T follicular helper cell (primary cell): Measurements from ENCODE around the gene PCARE.
A peak's percentile ranks its signal among the peaks of the same experiment; 100 is the strongest.
"Not testable (repeated sequence)": the region's sequence is repeated elsewhere in the genome, so short reads cannot be mapped to it uniquely, and the experiment has no call there.

Source experiments
- DNase-seq: peaks from one replicate; pipeline ENCODE4 v3.0.0-alpha.2; 2020; ENCODE audit warnings: low read depth
- total RNA-seq, 2 experiments: gene quantifications; one replicate each; lab custom pipeline; 2026; lab: John Stamatoyannopoulos, UW

The PCARE gene
- 0 reads per million in 2 experiments for total RNA-seq

- DNase-seq: no peak
These were observed at the start of gene PCARE for GRCh38 chr2:29074411-29074810. TSS of gene PCARE (minus strand) at chr2:29074523. CDS start at chr2:29074261, 262 bp downstream.

GRCh38 chr2:29123617-29124349 lies 49.5 kb upstream of the PCARE start:
- DNase-seq: no peak

GRCh38 chr2:29120846-29121245 lies 46.5 kb upstream of the PCARE start:
- DNase-seq: no peak

- no peak for DNase-seq
These were observed 44.9 kb upstream of the PCARE start for GRCh38 chr2:29119211-29119610.

- no peak for DNase-seq
These were observed 43.4 kb upstream of the PCARE start for GRCh38 chr2:29117636-29118303.

GRCh38 chr2:29115797-29116781 lies 41.8 kb upstream of the PCARE start:
- peak; percentile 64 for DNase-seq

- peak; percentile 60 for DNase-seq
These were observed 40.8 kb upstream of the PCARE start, which contains the start of gene CLIP4 for GRCh38 chr2:29114946-29115609. TSS of gene CLIP4 (plus strand) at chr2:29115415. CDS start at chr2:29121389, 5,974 bp downstream.

- DNase-seq: no peak
These were observed 40.2 kb upstream of the PCARE start for GRCh38 chr2:29114586-29114945.

GRCh38 chr2:29113891-29114321 lies 39.6 kb upstream of the PCARE start:
- no peak for DNase-seq

GRCh38 chr2:29113027-29113686 lies 38.8 kb upstream of the PCARE start:
- no peak for DNase-seq

- DNase-seq: no peak
These were observed 38.1 kb upstream of the PCARE start for GRCh38 chr2:29112379-29112778.

- no peak for DNase-seq
These were observed 36.7 kb upstream of the PCARE start for GRCh38 chr2:29110916-29111535.

- no peak for DNase-seq
These were observed 34.9 kb upstream of the PCARE start for GRCh38 chr2:29109246-29109645.

- DNase-seq: no peak
These were observed 33.9 kb upstream of the PCARE start for GRCh38 chr2:29108225-29108624.

- DNase-seq: not testable (repeated sequence)
These were observed 33.2 kb upstream of the PCARE start for GRCh38 chr2:29107547-29107946.

- no peak for DNase-seq
These were observed 32.7 kb upstream of the PCARE start for GRCh38 chr2:29106980-29107388.

GRCh38 chr2:29106256-29106655 lies 31.9 kb upstream of the PCARE start:
- no peak for DNase-seq

GRCh38 chr2:29105375-29105774 lies 31.1 kb upstream of the PCARE start:
- no peak for DNase-seq

- DNase-seq: no peak
These were observed 30.4 kb upstream of the PCARE start for GRCh38 chr2:29104688-29105087.

- DNase-seq: no peak
These were observed 26.2 kb upstream of the PCARE start for GRCh38 chr2:29100564-29100963.

GRCh38 chr2:29097569-29097968 lies 23.2 kb upstream of the PCARE start:
- DNase-seq: no peak
